Stimulated activated CD4-positive, alpha-beta T cell treated with anti-CD3 and anti-CD28 coated beads, Interleukin-15, amount 100 ng/mL, for 24 hours (primary cell): ENCODE results near the gene SDF4.
A peak's percentile ranks its signal among the peaks of the same experiment; 100 is the strongest.

Source experiments
- DNase-seq: peaks from one replicate; pipeline ENCODE4 v3.0.0-alpha.2; 2020

SDF4 gene

DNA sequence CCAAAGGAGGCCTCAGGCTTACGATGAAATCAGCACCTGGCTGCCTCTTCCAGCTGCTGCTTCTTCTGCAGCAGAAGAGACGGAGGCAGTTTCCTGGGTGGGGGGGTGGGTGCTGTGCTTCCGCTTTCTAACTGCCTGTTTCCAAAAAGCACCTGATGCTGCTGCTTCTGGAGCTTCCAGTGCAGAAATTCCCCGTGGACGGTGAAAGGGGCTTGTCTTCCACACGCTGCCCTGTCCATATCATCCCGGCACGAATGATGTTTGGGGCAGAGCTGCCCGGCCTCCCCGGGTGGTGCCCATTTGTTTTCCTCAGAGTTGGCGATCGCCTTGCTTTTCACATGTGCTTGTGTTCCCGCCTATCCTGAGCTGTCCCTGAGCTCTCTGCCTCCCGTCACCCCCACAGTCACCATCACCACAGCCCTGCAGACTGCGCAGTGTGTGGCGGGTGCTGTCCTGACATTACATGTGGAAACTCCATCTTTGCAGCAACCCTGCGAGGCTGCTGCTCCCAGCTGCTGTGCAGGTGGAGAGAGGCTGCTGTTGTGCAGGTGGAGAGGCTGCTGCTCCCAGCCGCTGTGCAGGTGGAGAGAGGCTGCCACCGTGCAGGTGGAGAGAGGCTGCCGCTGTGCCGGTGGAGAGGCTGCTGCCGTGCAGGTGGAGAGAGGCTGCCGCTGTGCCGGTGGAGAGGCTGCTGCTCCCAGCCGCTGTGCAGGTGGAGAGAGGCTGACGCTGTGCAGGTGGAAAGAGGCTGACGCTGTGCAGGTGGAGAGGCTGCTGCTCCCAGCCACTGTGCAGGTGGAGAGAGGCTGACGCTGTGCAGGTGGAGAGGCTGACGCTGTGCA lies 56.4 kb downstream of the SDF4 start:
- no peak for DNase-seq

DNA sequence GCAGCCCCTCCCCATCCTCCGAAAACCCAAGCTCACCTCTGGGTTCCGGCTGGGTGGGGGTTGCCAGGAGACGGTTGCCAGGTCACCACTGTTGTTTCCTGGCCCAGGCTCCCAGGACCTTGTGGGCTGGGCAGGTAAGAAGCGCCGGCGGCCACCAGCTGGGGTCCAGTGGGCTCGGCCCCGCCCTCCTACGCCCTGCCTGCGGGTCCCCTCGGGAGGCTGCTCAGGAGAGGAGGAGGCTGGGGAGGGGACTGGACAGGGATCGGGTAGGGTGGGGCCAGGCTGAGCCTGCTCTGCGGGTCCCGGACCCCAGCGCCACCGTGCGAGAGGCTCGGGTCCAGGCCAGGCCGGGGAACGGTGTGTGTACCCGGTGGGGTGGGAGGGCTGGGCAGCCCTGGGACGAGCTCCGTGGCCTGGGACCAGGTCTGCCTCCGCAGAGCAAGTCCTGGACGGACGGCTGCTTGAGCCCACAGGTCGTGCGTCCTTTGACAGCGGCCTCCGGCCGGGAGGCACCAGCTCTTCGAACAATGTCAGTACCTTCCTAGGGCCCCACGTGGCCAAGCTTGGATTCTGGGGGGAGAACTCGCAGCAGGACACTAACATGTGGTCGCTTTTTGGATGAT lies 57.9 kb downstream of the SDF4 start, which contains the start of gene TTLL10:
TTLL10 (plus strand) TSS at position 88 of the 623 bp plus-strand sequence. CDS start 5,336 bp downstream, outside the sequence.
- peak; percentile 61 for DNase-seq

DNA sequence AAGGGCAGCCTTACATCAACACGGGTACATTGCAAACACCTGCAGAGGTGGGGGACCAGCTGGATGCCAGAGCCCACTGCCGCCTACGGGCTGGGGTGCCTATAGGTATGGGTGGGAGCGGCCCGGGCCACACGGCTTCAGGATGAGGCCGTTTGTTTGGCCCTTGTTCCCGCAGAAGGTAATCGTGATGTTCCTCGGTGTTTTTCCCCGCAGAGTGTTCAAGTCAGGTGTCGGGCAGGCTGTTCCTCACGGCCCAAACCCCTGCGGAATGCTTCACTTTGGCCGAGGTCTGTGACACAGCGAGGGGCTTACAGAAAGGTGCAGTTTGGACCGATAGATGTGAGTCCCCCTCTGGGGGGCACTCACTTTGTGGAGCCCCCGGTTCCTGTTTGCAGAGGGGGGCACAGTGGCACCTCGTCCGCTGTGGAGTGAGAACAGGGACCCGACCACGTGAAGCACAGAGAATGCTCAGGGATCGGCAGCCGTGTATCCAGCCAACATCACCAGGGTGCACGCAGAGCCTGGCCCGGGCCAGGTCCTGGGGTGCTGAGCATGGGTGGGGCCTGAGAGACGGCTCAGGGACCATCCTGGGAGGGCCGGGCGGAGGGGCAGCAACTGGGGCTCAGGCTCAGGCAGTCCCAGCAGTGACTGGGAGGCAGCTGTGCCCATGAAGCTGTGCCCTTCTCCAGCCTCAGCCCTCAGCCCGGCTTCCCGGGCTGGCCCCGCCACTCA lies 58.6 kb downstream of the SDF4 start:
- DNase-seq: no peak

DNA sequence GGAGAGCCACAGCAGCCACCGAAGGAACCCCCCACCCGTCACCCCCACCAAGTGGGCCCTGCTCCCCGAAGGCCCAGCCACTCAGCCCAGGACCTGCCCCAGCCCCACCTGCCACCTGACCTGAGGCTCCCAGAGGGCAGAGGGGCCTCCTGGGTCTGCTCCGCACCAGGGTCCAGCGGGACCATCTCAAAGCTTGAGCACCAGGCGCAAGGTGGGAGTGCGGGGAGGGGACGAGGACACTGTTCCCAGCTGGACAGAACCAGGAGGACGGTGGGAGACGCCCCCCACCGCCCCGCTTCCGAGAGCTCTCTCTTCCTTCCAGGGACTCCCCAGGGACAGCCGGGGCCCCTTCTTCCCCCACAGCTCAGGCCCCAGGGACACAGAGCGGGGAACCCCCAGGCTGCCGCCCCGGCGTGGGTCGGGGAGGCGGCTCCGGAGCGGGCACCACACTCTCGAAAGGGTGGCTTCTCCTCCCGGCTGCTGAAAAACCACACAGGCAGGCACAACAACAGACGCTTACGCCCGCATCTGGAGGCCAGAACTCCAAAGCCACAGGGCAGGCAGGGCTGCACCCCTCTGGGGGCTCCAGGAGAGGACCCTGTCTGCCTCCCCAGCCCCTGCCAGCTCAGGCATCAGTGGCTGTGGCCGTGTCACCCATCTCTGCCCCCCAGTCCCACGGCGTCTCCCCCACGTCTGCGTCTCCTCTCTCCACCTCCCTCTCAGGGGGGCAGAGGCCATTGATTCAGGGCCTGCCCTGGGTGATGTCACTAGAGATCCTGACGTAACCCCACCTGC lies 60.1 kb downstream of the SDF4 start:
- DNase-seq: peak; percentile 32

DNA sequence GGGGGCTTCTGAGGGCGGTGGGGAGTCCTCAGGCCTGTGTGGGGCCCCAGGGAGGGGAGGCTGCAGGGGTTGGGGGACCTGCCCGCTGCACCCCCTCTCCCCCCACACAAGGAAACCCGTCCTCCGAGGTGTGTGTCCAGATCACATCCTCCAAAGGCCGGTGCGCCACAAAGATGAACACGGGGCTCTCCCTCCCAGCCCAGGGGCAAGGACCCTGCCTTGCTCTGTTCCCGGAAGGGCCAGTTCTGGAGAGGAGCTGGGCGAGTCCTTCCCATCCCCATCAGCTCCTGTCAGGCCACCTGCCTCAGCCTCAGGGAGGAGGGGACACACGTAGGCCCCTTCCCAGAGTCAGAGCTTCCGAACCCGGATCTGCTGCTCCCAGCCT lies 60.6 kb downstream of the SDF4 start:
- DNase-seq: no peak

DNA sequence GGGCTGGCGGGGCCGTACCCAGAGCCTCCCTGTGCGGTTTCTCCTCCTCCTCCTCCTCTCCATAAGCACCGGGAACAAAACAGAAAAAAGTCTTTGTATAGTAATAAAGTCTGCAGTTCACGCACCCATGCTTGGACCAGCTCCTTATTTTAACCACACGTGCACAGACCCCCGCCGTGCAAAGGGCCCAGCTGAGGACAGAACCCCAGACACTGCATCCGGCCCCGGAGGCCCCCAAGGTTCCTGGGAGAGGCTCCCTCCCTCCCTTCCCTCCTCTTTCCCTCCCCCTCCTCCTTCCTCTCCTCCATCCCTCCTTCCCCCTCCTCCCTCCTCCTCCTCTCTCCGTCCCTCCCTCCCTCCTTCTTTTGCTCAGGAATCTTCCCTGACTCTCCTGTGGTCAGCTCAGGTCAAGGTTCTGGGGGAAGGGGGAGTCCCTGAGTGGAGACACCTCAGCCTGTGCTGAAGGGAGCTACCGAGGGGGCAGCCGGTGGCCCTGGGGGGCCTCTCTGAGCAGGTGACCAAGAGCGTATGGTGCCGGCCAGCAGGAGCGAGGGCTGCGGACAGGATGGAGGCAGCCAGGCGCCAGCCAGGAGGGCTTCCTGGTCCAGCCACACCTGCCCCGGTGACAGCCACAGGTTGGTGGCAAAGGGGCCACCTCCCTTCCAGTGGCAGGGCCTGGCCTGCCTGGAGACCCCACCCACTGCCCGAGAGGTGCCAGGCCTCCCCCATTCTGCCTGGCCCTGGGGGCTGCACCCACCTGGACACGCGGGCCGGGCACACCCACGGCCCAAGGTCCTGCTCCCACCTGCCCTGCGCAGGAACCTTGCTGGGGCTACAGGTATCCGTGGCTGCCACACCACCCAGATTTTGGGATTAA lies 61.3 kb downstream of the SDF4 start:
- no peak for DNase-seq

DNA sequence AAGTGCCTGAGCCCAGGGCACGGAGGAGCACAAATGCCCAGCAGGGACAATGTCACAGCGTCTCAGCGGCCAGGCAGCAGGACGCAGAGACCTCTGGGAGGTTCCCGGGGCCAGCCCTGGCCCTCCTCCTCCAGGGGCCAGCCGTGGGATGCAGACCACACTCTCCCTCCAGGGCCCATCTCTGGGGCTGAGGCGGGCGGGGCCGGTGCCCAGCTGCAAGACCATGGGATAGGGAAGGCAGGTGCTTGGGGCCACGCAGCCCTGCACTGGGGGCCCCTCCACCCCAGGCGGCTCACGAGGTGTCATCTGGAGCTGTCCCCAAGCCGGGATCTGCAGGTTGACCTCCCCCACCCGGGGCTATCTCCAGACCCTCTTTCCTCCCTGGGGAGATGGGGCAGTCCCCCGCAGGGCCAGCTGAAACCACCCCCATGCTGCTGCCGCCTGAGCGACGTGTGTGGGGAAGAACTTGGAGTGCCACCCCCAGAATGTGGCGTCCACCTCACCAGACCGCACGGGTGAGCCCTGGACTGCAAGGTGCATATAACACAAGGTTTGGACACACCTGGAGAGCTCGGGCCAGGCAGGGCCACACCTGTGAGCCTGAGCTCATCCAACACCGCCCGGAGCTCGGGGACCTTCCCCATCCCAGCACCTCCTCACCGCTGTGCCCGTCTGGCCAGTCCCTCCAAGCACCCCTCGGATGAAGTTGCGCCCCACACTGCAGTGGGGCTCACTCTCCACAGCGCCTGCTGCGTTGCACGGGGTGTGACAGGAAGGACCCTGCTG lies 62.2 kb downstream of the SDF4 start:
- no peak for DNase-seq

DNA sequence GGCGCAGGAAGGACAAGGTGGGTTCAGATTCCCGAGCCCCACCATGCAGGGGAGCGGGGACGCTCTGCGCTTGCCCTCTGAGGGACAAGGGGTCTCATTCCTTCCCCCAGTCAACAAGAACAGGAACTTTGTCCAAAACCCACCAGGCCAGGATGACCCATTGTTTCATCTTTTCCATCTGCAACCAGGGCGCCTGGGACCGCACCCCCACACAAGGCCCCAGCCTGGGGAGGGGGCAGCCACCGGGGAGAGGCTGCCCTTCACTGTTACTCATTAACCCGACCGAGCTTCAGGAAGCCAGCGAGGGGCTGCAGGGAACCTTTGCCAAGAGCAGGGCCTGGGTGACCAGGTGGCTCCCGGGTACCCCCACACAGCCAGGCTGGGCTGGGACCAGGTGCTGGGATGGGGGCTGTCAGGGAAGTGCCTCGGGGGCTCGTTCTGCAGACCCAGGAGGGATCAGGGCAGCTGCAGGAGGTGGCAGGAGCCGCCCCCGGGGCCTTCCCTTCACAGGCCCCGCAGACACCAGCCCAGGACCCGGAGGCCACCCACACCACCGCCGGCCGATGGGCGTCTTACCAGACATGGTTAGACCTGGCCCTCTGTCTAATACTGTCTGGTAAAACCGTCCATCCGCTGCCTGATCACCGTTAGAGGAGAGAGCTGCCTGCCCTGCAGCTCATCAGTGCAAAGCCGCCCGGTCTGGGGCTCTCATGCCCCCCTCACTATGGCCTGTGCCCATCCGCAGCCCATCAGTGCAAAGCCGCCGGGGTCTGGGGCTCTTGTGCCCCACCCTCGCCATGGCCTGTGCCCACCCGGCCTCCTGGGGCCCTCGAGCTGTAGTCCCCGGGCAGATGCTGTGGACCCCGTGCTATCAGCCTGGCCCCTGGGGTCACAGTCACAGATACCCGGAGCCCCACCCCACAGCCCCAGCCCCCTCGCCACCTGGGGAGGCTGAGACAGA lies 63.1 kb downstream of the SDF4 start:
- DNase-seq: no peak

DNA sequence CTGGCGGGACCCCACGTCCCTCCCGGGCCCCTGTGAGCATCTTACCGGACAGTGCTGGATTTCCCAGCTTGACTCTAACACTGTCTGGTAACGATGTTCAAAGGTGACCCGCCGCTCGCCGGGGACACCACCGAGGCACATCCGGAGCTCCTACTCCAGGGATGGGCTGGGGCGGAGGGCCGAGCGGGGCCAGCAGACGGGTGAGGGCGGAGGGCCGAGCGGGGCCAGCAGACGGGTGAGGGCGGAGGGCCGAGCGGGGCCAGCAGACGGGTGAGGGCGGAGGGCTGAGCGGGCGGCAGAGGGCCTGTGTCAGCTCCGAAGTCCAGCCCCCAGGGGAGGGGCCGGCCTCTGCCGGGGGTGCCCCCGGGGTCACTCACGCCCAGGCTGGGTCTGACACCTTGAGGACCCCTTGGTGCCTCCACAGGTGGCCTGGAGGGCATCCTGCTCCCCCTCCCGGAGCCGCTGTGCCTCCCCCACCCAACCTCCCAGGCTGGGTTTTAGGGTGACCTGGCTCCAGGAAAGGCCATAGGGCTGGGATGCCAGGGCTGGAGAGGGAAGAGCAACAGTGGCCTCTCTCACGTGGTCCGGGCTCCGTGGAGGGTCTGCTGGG lies 63.9 kb downstream of the SDF4 start:
- no peak for DNase-seq

DNA sequence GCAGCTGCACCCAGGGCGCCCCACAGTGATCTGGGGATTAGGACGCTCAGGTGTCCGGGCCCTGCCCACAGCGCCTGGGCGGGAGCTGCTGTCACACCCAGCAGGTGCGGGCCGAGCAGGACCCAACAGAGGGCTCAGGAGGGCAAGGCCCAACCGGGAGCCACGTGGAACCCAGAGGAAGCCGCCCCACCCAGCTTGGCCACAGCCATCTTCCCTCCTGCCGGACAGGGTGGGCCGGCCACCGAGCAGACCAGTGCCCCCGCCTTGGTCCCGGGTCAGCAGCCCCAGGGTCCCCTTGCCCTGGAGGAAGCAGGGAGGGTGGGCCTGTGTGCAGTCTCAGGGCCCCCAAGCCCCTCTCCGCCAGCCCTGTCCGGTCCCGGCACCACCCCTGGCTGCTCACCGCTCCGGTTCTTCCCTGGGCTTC lies 64.4 kb downstream of the SDF4 start:
- DNase-seq: no peak
